HG03159 (cell line): Measurements from ENCODE around the gene ATP23.

Experiments
- ATAC-seq: cut with Tn5 transposase; IDR thresholded peaks from one replicate; pipeline ENCODE4 v1.9.1; 2021; ENCODE audit warnings: mild to moderate bottlenecking, moderate library complexity; ENCODE audit not compliant: unreplicated experiment

Gene ATP23

DNA sequence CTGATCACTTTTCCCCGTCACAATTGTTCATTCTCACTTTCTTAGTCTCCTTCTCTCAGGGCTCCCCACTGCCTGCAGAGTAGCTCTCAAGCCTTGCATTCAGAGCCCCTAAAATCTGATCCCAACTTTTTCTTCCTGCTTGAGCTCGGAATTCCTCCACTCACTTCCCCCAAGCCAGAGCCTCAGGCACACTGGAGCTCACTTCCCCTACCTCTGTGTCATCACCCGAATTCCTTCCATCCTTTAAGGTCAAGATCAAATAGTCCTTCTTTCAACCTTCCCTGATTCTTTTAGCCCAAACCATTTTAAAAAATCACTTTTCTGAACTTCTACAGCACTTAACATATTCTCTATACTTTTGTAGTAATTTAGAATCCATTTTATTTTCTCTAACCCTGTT, 34.1 kb upstream of the ATP23 start:
- no peak for ATAC-seq

DNA sequence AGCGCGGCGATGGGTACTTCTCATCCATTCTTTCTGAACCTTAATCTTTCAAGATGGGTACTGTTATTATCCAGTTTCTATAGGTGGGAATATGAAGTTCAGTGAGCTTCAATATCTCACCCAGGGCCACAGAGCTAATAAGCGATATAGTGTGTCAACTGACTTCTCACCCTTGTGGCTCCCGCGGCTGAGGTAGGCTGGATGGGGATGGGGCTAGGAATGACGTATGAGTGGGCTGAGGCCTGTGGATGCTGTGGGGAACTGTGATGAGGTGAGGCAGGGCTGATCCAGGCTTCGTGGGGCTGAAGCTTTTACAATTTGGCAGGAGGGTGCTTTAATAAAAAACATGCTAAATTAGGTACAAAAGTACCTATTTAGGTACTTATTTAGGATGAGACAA, 32.9 kb upstream of the ATP23 start:
- ATAC-seq = no peak

DNA sequence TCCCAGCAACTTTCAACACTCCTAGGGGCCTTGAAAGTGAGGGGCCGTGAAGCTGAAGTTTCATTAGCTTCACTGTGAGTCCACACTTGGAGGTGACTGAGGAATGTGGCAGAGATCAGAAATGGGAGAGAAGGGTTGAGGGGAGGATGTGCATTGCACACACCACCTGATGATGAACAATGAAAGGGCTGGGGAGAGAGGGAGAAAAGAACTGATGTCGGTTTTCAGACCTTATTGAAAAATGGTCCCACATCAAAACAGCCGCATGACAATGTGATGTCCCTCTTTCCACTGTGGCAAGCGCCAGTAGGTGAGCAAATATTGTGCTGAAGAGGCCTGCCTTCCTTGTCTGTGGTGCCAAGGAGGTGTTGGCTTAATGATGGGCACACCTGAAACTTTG, 32.3 kb upstream of the ATP23 start:
- ATAC-seq = no peak

DNA sequence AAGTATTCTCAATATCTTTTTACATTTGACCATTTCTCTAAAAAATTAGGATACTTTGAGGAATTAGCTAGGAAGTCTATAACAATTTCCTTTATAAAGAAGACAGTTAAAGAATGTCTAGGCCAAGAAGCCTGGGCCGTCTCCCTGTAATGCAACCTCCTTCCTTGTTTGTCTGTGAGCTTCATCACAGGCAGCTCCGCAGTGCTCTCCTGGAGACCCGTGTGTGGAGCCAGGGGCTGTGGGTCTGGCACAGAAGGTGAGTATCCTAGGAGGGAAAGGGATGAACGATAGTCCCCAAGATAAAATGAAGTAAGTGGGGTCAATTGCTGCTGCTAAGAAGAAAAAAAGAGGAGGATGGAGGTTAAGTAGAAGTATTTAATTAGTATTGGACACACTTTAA, 31.8 kb upstream of the ATP23 start:
- ATAC-seq = no peak

DNA sequence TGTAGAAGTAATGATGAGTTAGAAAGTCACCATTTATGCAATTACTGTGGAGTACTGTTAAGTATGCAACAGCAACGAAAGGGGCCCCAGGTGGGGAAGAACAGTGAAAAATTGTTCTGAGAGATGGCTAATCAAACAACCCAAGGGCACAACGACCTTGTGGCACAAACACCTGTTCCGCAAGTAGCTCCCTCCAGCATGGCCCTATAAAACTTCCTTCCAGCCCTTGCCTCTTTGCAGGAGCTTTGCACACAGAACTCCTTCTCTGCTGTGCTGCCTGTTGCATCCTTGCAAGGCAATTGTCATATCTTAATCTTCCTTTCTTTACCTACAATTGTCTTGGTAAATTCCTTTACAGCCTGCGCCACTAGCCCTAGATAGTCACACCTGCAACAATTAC, 23.2 kb upstream of the ATP23 start:
- ATAC-seq = no peak

DNA sequence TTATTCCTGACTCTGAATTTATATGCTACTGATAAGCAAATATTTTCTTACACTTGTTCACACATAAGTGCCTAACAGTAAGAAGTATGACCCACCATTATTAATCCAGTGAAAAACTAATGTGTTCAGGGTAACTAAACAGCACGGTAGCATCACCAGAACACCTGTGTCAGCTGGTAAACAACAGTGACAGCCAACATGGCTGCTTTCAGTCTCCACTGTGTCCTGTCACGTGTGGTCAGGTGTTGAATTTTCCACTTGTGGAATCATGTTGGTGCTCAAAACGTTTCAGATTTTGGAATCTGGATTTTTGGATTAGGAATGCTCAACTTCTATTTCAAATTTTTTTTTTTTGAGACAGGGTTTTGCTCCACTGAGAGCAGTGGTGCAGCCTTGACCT, 14.3 kb upstream of the ATP23 start:
- ATAC-seq = no peak

DNA sequence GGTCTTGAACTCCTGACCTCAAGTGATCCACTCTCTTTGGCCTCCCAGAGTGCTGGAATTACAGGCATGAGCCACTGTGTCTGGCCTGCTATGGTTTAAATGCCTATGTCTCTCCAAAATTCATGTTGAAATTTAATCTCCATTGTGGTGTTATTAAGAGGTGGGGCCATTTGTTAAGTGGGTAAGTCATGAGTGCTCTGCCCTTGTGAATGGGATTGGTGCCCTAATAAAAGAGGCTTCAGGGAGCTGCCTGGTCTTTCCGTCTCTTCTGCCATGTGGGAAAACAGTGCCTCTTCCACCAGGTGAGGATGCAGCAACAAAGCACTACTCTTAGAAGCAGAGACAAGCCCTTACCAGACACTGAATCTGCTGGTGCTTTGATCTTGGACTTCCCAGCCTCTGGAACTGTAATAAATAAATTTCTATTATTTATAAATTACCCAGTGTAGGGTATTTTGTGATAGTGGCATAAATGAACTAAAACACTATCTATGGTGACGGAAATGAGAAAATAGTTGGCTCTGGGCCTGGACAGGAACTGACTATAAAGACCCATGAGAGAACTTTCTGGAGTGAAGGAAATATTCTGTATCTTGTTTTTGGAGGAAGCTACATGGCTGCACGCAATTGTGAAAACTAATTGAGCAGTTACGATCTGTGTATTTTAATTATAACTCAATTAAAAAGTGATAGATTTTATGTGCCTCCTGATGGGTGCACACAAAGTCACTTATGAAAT, 12.1 kb upstream of the ATP23 start:
- ATAC-seq = no peak

DNA sequence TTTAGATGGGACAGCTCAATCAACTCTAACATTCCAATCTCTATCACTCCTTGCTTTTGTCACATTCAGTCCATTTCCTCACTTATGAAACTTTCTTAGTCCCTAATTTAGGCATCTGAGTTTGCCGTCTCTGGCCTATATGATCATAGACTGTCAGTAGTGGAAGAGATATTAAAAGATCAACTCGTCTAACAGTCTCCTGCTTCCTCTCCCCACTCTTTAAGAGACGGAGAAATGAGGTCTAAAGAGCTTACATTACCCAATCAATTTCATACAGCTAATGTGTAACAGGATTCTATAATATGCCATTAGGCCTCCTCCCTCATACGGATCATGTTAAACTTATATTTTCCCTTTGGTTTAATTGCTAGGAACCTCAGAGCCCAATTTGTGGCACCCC, 6.5 kb upstream of the ATP23 start:
- no peak for ATAC-seq

DNA sequence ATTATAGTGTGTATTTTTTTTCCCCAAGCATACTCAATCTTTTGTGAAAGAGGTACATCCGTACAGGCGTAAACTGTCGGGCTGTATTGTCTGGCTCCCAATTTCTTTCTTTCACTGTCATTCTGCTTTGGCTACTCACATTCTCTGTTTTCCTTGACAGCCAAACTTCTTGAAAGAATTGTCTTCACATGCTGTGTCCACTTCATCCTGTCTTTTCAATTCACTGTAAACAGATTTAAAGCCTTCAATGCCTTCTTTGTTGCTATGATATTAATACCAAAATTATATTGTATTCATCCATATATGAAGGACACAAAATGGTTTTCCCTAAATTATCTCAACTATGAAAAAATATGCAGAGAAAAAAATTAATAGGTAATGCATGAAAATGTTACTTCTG, 6.0 kb upstream of the ATP23 start:
- no peak for ATAC-seq

DNA sequence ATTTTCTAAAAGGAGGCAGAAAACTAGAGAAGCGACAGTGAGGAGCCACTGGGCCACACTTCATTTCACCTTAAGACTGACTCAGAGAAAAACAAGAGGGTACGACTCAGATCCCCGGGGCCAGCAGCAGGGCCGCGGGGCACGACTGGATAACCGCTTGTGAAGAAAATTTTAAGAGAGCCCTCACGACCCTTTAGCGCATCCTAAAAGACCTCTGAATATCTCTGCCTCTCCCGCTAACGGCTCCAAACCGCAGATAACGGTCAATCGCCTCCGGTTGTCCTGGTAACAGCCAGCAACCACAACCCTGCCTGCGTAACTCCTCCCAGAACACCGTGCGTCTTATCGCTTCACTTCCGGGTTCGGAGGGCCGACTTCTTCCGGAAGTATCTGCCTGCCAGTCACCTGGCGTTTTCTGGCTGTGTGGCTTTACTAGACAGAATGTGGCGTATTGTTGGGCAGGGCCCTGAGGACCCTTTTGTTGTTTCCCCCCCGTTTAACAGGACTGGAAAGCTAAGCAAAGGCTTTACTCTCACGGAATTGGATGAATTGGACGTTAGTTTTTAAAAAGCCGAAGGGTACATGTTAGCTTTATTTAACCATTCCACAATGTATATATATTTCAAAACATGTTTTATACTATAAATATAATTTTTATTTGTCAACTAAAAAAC, 5.4 kb upstream of the ATP23 start:
- peak; percentile 98 for ATAC-seq

DNA sequence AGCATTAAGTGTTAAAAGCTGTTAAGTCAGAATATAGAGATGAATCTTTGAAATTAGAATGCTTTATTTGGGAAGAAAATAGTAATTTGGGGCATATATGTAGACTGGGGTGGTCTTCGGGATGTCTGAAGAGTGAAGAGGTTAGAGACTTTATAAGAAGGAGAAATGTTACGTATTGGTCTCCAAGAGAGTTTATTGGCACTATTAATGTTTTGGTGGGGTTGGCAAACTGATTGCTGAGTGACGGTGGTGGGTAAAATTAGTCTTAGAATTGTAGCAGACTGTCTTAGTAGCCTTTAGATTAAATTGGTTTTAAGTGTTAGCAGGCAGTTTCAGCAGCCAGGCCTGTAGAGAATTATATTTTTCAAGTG, 4.9 kb upstream of the ATP23 start:
- ATAC-seq = no peak

DNA sequence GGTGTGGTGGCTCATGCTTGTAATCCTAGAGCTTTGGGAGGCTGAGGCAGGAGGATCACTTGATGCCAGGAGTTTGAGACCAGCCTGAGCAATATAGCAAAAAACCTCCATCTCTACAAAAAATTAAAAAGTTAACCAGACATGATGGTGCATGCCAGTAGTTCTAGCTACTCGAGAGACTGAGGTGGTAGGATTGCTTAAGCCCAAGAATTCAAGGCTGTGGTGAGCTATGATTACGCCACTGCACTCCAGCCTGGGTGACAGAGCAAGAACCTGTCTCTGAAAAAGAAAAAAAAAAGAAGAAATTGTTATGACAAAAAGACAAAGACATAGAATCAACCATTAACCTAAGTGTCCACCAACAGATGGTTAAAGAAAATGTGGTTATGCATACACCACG, 2.1 kb upstream of the ATP23 start:
- no peak for ATAC-seq

DNA sequence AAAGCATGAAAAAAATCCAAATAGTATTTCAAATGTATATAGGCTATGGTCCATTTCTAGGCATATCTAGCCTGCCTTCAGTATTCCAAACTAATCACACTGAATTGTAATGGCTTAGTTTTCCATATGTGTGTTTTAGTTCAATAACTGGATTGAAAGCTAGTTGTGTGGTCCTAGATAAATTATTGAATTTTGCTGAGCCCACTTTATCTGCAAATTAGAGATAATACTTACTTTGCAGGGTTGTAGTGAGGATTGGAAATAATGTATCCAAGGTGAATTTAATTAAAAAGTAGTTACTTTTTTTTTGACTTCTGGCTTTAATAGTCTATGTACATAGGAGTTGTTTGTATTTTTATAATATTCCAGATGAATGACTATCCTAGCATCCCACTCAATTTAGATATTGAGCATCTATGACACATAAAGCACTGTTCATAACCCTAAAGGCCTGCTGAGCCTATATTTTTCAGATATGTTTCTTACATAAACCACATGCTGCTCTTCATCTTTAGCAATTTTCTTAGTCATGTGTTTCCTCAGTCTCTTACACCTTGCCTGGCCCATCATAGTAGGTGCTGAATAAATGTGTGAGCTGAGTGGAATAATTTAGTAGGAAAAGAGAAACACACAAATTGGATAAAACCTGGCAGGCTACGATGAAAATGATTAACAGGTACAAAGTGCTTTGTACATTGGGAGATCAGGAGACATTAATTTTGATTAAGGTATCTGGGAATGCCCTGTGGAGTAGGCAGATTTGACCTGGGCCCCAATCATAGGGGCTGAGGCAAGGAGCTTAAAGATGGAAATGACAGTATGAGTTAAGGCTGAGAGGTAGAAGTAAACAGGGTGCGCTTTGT, 1.1 kb upstream of the ATP23 start:
- no peak for ATAC-seq

DNA sequence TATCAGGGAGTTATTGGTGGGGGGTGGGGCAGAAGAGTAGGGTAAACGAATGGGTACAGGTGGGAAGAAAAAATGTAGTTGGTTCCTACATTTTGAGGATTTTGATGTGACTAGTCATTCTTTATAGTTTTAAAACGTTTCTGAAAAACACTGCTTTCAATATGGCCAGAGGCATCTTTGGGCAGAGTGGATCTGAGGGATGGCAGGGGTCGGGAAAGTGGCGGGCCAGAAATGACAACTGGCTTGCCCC, 527 bp upstream of the ATP23 start:
- ATAC-seq = no peak

DNA sequence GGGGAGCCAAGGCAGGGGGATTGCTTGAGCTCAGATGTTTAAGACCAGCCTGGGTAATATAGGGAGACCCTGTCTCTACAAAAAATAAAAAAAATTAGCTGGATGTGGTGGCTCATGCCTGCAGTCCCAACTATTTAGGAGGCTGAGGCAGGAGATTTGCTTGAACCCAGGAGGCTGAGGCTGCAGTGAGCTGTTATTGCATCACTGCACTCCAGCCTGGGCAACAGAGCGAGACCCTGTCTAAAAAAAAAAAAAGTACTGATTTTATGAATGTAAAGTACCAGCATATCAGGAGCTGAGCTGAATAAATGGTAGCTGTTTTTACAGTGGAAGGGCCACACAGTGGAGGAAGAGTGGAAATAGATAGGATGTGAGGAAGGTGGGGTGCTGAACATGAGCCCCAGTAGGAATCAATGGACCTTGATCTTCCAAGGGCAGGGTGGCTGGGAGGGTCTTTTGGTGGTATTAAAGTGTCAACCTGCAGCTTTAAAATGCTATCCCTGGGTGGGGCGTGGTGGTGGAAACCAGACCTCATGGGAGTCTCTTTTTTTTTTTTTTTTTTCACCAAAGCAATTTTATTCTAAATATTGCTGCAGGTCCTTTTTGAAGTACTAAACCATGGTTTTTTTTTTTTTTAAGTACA, 2.2 kb downstream of the ATP23 start:
- ATAC-seq = no peak

DNA sequence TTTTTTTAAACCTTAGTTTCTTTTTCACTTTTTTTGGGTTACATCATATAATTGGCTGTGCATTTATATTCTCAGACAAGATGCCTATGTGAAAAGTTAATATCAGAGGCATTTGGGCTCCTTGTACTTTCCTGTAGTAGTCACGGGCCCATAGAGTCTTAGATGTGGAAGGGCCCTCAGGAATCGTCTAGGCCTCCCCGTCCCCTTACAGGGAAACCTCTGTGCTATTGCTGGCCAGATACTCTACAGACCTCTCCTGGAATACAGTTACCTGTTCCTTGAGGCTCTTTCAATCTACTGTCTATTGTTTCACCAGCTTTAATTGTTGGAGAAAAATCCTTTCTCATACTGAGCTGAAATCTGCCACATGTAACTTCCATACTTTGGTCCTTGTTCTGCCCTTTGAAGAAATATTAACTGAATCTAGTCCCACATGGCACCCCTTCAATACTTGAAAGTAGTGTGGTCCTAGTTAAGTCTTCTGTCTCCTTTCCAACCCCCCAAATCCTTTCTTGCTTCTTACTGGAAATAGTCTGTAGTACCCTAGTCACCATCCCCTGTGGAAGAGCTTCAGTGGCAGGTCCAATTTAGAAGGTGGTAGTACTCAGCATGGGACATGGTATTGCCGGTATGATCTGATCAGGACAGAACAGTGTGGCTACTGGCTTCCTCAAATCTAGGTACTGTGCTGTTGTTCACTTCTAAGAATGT, 3.1 kb downstream of the ATP23 start:
- no peak for ATAC-seq

DNA sequence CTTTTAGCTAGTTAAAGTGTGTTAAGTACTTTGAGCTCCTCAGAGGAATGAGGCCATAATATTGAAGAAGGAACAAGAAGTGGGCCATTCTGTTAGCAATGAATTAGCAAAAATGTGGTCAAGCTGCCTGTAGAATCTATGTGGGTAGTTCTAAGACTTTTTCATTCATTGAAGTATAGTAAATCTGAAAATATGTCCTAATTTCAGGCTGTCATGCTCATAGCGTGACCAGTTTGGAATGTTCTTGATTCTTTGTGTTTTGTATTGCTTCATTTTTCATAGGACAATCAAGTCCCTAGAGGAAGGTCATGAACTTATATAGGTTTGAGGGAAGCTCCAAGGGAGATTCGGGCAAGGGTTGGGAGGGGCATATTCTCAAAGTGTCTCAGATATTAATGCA, 11.4 kb downstream of the ATP23 start:
- no peak for ATAC-seq

DNA sequence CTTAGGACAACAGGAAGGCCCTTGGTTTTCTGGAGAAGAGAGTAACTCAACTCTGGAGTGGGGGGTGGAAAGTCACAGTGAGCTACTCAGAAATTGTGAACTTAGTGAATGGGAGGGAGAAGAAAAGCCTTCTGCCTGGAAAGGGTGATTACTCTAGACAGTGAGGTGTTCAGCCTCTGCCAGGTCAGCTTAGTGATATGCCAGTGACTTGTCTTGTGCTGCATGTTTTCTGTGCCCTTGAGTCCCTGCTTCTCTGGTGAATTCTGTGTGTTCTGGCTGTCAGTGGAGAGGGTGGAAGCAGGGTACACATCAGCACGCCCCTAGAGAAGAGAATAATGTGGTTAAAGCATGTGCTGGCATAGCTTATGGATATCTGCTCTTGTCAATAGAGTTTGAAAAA, 13.4 kb downstream of the ATP23 start:
- no peak for ATAC-seq

DNA sequence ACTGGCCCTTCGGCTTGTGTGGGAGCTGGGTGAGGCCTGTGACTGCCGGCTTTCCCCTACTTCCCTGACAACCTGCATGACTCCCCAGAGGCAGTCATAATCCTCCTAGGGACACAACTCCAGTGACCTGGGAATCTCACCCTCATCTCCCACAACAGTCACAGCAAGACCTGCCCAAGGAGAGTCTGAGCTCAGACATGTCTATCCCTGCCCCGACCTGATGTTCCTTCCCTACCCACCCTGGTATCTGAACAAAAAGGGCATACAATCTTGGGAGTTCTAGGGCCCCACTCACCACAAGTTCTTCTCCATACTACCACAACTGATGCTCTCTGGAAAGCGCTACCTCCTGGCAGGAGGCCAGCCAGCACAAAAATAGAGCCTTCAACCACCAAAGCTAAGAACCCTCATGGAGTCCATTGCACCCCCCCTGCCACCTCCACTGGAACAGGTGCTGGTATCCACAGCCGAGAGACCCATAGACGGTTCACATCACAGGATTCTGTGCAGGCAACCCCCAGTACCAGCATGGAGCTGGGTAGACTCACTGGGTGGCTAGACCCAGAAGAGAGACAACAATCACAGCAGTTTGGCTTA, 16.8 kb downstream of the ATP23 start:
- no peak for ATAC-seq

DNA sequence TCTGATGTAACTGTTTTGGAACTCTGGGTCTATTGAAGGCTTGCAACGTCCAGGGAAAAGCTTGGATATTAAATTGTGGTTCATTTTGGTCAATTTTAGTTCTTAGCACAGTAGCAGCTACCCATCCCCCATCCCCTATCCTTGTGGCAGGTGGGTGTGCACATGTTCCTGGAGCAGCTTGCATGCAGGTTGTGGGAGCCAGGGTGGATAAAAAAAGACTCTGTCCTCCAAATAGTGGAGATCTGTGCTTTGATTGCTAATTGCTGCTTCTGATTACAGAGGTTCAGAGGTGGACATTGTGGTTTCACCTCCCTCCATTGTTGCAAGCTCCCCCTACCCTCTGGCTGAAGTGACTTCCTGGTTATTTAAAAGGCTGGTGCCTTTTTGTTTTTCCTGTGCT, 23.1 kb downstream of the ATP23 start:
- no peak for ATAC-seq

DNA sequence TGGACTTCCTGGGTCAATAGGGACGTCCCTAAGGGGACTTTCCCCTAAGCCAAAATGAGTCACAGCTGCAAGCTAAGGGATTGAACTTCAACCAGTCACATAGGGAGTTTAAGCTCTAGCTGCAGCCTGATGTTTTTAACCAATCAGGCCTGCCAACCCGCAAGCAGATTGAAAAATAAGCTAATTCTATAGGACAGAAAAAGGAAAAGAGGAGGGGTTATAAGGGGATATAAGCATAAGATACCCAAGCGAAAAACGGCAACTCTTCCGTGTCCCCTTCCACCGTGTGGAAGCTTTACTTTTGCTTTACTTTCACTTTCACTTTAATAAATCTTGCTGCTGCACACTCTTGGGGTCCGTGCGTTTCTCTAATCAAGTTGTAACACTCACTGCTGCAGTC, 24.4 kb downstream of the ATP23 start:
- ATAC-seq = no peak
